Activated CD4-positive, alpha-beta T cell treated with anti-CD3 and anti-CD28 coated beads, Interleukin-2, amount 50 U/mL, for 4 hours (primary cell): ENCODE data around the gene RTP5.
A peak's percentile ranks its signal among the peaks of the same experiment; 100 is the strongest.

Experiments
- DNase-seq, 2 experiments: peaks; one replicate each; pipeline ENCODE4 v3.0.0-alpha.2; 2020

Gene RTP5

DNA sequence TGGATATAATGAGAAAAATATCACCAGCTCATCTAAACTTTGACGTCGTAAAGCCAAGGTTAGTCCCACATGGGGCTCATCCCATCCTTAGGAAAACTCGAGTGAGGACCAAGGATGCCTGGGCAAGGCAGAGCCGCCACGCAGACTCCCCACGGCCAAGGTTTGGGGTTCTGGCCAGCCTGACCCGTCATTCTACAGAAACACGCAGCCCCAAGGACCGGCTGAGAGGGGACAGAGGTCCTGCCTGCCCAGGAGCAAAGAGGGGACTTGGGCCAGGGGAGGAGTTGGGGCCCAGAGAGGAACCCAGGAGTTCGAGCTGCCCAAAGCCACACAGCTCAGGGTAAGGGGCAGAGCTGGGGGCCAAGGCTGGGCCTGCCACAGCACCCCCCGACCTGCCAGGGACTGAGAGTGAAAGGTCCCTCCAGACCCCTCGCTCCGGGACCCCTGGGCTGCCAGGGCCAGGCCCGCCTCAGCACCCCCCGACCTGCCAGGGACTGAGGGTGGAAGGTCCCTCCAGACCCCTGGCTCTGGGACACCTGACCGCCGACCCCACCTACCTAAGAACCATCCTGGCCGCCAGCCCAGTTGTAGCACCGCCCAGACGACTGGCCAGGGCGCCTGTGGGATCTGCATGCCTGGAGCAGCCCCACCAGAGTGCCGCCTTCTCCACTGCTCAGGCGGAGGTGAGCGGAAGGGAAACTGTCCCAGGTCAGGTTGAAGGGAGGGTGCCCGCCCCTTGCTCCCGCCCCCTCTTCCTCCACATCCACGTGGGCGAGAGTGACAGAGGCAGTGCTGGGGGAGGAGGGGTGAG is 11.1 kb upstream of the RTP5 start, which contains the start of gene PDCD1:
TSS of gene PDCD1 (minus strand) at position 689 of the 811 bp plus-strand sequence. CDS start at position 633, 56 bp downstream.
- DNase-seq, result peak; percentile 75 to 82

DNA sequence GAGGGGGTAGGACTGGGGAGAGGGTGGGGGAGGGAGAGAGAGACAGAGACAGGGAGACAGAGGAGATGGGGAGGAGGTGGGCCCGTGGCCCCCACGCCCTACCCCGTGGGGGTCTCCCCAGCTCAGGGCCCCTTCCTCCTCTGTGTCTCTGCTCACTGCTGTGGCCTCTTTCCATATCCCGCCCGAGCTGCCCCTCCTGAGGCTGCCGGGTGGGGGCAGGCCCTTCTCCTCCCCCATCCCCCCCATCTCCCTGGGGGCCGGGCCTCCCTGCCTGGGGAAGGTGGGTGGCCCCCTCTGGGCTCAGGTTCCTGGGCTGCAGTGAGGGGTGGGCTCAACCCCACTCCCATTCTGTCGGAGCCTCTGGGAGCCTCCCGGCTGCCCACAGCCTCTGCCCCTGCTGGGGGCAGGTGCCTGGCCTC is 10.5 kb upstream of the RTP5 start:
- DNase-seq, result no peak

GRCh38 chr2:241859436-241860183 is 9.9 kb upstream of the RTP5 start:
- DNase-seq, result peak; percentile 72 to 77

GRCh38 chr2:241860184-241861078 is 9.1 kb upstream of the RTP5 start:
- no peak for DNase-seq

- no peak for DNase-seq
Measured at GRCh38 chr2:241861264-241861663, 8.3 kb upstream of the RTP5 start.

DNA sequence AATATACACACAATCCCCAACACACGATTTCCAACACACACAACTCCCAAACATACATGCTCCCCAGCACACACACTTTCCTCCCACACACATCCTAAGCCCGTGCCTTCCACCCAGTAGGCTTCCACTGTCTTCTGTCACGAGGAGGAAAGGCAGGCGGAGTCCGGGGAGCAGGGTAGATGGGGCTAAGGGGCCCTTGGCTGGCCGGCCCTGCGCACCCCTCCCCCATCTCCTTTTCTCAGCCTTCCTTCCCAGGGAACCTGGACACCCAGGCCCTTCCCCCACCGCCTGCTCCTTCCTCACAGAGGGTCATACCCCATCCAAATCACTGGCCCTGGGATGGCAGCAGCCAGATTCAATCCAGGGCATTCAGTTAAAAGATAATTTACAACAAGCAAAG is 7.4 kb upstream of the RTP5 start:
- no peak for DNase-seq

GRCh38 chr2:241862775-241863535 is 6.6 kb upstream of the RTP5 start:
- no peak for DNase-seq

DNA sequence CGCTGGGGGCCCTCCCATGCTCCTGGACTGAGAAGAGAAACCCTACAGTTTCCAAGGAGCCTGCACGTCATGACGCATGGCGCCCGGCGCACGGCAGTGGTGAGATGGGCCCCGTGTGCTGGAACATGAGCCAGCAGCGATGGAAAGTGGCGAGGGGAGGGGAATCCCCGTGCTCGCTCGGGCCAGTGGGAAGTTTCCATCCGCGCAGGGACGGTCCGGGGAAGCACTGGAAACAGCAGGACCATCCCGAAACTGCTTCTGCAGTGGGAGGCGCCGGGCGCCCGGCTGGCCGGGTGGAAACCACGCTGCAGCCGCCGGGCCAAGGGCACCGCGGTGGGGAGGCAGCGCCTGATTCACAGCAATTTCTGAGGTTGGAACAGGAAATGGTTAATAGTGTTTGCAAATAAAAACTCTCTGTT is 6.0 kb upstream of the RTP5 start:
- DNase-seq, result peak; percentile 56 to 57

DNA sequence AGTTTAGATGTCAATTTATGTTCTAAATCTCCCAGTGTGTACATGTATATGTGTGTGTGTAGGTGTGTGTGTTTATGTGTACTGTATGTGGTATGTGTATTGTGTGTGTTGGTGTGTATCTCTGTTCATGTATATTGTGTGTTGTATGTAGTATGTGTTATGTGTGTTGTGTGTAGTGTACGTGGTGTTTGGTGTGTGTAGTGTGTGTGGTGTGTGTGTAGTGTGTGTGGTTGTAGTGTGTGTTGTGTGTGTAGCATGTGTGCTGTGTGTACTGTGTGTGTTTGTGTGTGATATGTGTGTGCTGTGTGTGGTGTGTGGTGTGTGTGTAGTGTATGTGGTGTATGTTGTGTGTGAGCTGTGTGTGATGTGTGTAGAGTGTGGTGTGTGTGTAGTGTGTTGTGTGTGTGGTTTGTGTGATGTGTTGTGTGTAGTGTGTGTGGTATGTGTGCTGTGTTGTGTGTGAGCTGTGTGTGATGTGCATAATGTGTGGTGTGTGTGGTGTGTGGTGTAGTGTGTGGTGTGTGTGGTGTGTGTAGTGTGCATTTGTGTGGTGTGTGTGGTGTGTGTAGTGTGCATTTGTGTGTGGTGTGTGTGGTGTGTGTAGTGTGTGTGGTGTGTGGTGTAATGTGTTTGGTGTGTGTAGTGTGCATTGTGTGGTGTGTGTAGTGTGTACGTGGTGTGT is 5.2 kb upstream of the RTP5 start:
- DNase-seq, result no peak

DNA sequence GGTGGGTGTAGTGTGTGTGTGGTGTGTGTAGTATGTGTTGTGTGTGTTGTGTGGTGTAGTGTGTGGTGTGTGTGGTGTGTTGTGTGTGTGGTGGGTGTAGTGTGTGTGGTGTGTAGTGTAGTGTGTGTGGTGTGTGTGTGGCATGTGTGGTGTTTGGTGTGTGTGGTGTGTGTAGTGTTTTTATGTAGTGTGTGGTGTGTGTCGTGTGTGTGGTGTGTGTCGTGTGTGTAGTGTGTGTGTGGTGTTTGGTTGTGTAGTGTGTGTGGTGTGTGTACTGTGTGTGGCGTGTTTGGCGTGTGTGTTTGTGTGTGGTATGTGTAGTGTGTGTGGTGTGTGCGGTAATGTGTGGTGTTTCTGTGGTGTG is 4.7 kb upstream of the RTP5 start:
- DNase-seq, result no peak

- DNase-seq, result no peak
Measured at GRCh38 chr2:241865416-241865956, 4.0 kb upstream of the RTP5 start.

DNA sequence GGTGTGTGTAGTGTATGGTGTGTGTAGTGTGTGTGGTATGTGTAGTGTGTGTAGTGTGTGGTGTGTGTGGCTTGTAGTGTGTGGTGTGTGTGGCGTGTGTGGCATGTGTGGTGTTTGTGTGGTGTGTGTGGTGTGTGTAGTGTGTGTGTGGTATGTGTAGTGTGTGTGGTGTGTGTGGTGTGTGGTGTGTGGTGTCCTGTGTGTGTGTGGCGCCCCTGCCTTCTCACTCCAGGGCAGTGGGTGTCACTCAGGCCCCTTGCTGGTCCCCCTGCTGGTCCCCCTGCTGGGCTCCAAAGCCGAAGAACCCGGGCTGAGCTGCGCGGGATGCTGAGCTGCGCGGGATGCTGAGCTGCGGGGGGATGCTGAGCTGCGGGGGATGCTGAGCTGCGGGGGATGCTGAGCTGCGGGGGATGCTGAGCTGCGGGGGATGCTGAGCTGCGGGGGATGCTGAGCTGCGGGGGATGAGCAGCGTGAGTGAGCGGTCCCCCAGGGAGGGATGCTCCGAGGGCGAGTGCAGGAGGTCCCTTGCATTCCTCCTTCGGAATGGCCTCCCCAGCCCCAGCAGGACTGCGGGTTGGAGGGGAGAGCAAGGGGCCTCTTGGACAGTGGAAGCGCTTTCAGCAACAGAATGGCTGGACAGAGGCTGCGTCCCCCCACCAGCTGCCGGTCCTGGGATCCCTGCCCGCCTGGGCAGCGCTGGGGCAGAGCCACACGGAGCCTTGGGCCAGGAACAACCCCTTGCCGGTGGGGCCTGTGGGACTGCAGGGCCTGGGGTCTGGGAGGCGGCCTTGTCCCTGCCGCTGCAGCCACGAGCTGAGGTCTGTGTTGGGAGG is 3.4 kb upstream of the RTP5 start:
- no peak for DNase-seq

- no peak for DNase-seq
Measured at GRCh38 chr2:241866790-241867645, 2.5 kb upstream of the RTP5 start.

GRCh38 chr2:241867776-241868420 is 1.6 kb upstream of the RTP5 start:
- peak; percentile 36 to 46 for DNase-seq

- DNase-seq, result no peak
Measured at GRCh38 chr2:241868661-241869081, 858 bp upstream of the RTP5 start.

DNA sequence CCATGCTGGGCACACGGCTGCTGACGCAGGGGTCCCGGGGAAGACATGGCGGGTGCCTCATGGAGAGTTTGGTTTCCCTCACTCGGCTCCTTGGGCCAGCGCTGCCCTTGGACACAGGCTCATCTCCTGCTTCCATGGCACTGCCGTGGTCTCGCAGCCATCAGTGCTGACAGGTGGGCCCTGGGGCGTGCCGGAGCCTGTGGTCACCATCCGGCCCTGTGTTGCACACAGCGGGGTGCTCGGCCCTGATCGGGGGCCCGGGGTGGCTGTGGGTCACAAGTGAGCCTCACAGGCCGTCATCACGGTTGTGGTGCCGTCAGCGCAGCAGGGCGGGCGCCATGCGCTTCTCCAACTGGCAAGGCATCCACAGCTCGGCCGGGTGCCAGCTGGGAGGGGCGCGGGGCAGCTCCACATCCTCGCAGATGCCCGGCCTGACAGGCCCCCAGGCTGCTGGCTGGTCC is 582 bp downstream of the RTP5 start:
- no peak for DNase-seq

DNA sequence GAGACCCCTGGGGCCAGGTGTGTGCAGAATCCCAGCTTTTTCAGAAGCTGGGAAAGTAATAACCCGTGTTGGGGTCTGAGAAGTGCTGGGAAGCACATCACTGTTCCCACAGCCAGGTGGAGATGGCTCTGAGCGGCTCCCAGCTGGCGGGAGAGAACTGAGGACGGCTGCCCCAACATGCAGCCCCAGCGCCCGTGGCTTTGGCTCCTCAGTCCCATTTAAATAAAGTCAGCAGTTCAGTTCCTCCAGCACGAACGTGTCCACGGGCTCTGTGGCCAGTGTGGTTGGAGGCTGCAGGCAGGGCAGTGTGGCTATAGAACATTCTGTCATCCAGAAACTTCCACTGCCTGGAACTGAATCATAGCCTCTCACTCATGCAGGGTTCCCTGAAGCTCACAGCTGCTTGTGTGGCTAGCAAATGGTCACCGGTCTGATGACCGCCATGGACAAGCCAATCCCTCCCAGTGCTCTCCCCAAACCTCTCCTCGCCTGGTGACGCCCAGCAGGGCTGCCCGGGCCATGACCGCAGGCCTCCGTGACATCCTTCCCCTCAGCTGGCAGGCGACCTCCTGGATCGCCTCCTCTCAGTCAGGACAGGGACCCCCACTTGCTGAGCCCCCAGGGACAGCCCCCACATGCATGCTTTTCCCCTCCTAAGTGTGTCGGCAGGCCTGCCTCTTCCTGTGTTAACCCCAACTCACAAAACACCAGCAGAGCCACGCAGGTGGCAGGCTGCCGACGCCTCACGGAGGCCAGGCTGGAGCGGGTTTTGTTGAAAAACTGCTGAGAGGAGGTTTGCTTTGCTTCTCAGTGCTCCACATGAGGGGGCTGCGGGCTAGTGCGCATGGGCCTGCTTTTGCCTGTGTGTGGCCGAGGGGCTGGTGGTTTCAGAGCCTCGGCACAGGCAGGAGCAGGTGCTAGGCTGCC is 1.3 kb downstream of the RTP5 start:
- no peak for DNase-seq
